ENCODE results near the gene MARF1. TPM values are rescaled to one million over a fixed set of nuclear protein-coding genes. Genes with fewer than 3 reads are reported as not detected.

The MARF1 gene
- total RNA-seq, 1 donor = 25.7 TPM

GRCh38 chr16:15644267-15644961 lies 1.5 kb upstream of the MARF1 start:
- Histone ChIP-seq H3K27ac (ENCODE audit: low read depth, low read length) (peak overlapping the region; percentile 100), H2AFZ (ENCODE audit: low read length) (peak overlapping the region; percentile 65), H3K4me2 (ENCODE audit: insufficient read depth, low read length) (peak overlapping the region; percentile 100), H3K79me2 (ENCODE audit: insufficient read depth, low read length) (peaks cover 33% of the 10 kb centered on the region), H3K4me3 (ENCODE audit: insufficient read depth, low read length) (peak overlapping the region; percentile 94), H3K9me3 (ENCODE audit: low read depth, low read length) (no peaks in the 10 kb centered on the region), H4K20me1 (ENCODE audit: insufficient read depth, low read length) (no peaks in the 10 kb centered on the region), H3K36me3 (ENCODE audit: insufficient read depth, low read length) (no peaks in the 10 kb centered on the region), H3K4me1 (ENCODE audit: insufficient read depth, low read length) (peaks cover 27% of the 10 kb centered on the region), H3K27me3 (ENCODE audit: insufficient read depth, low read length) (no peaks in the 10 kb centered on the region)
- DNase-seq (ENCODE audit: insufficient read length, low spot score, missing footprints) = no peak
- TF ChIP-seq CTCF (IDR thresholded peaks at IDR 0.05; ENCODE audit: extremely low read depth, low read depth, low read length) = no peak

GRCh38 chr16:15643946-15644250 lies 944 bp upstream of the MARF1 start:
- Histone ChIP-seq H2AFZ (ENCODE audit: low read length) (peak overlapping the region; percentile 98), H3K27me3 (ENCODE audit: insufficient read depth, low read length) (no peaks in the 10 kb centered on the region), H3K4me2 (ENCODE audit: insufficient read depth, low read length) (peak overlapping the region; percentile 100), H3K9me3 (ENCODE audit: low read depth, low read length) (no peaks in the 10 kb centered on the region), H3K4me3 (ENCODE audit: insufficient read depth, low read length) (peak overlapping the region; percentile 94), H3K4me1 (ENCODE audit: insufficient read depth, low read length) (peaks cover 27% of the 10 kb centered on the region), H3K79me2 (ENCODE audit: insufficient read depth, low read length) (peaks cover 32% of the 10 kb centered on the region), H3K27ac (ENCODE audit: low read depth, low read length) (peak overlapping the region; percentile 100), H3K36me3 (ENCODE audit: insufficient read depth, low read length) (peaks cover 3% of the 10 kb centered on the region), H4K20me1 (ENCODE audit: insufficient read depth, low read length) (no peaks in the 10 kb centered on the region)
- no peak for DNase-seq (ENCODE audit: insufficient read length, low spot score, missing footprints)
- TF ChIP-seq CTCF (IDR thresholded peaks at IDR 0.05; ENCODE audit: extremely low read depth, low read depth, low read length) = no peak

- Histone ChIP-seq H3K9me3 (ENCODE audit: low read depth, low read length) (no peaks in the 10 kb centered on the region), H3K4me1 (ENCODE audit: insufficient read depth, low read length) (peaks cover 27% of the 10 kb centered on the region), H3K27ac (ENCODE audit: low read depth, low read length) (peak overlapping the region; percentile 46), H4K20me1 (ENCODE audit: insufficient read depth, low read length) (no peaks in the 10 kb centered on the region), H3K79me2 (ENCODE audit: insufficient read depth, low read length) (peaks cover 32% of the 10 kb centered on the region), H3K36me3 (ENCODE audit: insufficient read depth, low read length) (peaks cover 15% of the 10 kb centered on the region), H3K27me3 (ENCODE audit: insufficient read depth, low read length) (no peaks in the 10 kb centered on the region), H3K4me3 (ENCODE audit: insufficient read depth, low read length) (peak overlapping the region; percentile 94), H2AFZ (ENCODE audit: low read length) (peak overlapping the region; percentile 86), H3K4me2 (ENCODE audit: insufficient read depth, low read length) (peak overlapping the region; percentile 92)
- no peak for DNase-seq (ENCODE audit: insufficient read length, low spot score, missing footprints)
- TF ChIP-seq CTCF (IDR thresholded peaks at IDR 0.05; ENCODE audit: extremely low read depth, low read depth, low read length) = peak; percentile 28
These were observed 352 bp downstream of the MARF1 start for GRCh38 chr16:15642557-15643047.

- H3K27me3 ChIP-seq (ENCODE audit: insufficient read depth, low read length) = no peaks in the 10 kb centered on the region
- no peak for TF ChIP-seq CTCF (IDR thresholded peaks at IDR 0.05; ENCODE audit: extremely low read depth, low read depth, low read length)
- no peak for DNase-seq (ENCODE audit: insufficient read length, low spot score, missing footprints)
- H3K27ac ChIP-seq (ENCODE audit: low read depth, low read length) = peak overlapping the region; percentile 46
- peak overlapping the region; percentile 92 for H3K4me2 ChIP-seq (ENCODE audit: insufficient read depth, low read length)
- H3K4me1 ChIP-seq (ENCODE audit: insufficient read depth, low read length) = peaks cover 27% of the 10 kb centered on the region
- no peaks in the 10 kb centered on the region for H3K9me3 ChIP-seq (ENCODE audit: low read depth, low read length)
- H3K4me3 ChIP-seq (ENCODE audit: insufficient read depth, low read length) = peak overlapping the region; percentile 94
- H3K79me2 ChIP-seq (ENCODE audit: insufficient read depth, low read length) = peaks cover 35% of the 10 kb centered on the region
- no peaks in the 10 kb centered on the region for H4K20me1 ChIP-seq (ENCODE audit: insufficient read depth, low read length)
- peak overlapping the region; percentile 86 for H2AFZ ChIP-seq (ENCODE audit: low read length)
- H3K36me3 ChIP-seq (ENCODE audit: insufficient read depth, low read length) = peaks cover 21% of the 10 kb centered on the region
These were observed 999 bp downstream of the MARF1 start for GRCh38 chr16:15641753-15642556.

Measured in osteoblast (primary cell).